GM21576 (cell line): ENCODE measurements around the gene KDM5A.
"Not testable (repeated sequence)": the region's sequence is repeated elsewhere in the genome, so short reads cannot be mapped to it uniquely, and the experiment has no call there.

Experiments
- ATAC-seq: cut with Tn5 transposase; IDR thresholded peaks from one replicate; pipeline ENCODE4 v1.9.1; 2021; ENCODE audit warnings: mild to moderate bottlenecking, moderate library complexity; ENCODE audit not compliant: unreplicated experiment

KDM5A gene

DNA sequence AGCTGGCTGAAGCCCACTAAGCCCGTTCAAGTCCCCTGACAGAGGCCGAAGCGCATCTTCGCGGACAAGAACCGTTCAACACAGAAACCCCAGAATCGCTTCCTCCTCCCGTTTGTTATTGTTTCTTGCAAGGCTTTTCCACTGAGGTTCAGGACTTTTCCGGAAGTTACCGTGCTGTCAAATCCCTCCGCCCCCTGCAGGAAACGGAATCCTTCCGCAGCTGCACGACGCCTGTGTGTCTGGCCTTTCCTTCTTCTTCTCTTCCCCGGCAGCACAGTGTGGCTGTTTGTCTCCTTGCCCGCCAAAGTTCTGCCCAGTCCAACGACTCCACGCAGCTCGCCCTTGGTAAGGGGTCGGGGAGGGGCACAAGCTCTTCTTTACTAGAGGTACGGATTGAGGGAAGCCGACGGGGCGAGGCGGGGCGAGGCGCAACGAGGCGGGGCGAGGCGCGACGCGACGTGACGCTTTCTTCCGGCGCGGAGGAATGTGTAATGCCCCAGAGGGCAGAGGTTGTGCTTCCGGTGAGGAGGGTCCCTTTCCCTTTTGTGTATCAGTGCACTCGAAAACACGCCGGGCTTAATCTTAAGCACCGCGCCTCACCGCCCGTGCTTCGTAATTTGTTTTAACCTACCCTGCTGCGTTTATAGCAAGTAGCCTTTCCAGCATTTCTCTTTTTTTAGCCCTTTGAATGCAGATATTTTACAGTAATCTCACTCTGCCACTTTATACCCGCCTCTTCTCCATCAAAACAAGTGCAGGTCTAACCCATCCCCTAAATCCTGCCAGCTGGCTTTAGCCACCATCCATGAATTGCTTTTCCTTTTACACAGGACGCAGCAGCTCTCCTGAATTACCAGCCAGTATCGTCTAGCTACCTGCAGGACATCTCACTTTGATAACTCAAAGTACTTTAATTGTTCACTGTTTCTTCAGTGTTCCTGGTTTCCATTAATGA, at the start of gene KDM5A:
Gene KDM5A (minus strand): TSS at position 179 of the 955 bp plus-strand sequence. CDS start 229 bp downstream, outside the sequence.
- peak; percentile 92 for ATAC-seq

DNA sequence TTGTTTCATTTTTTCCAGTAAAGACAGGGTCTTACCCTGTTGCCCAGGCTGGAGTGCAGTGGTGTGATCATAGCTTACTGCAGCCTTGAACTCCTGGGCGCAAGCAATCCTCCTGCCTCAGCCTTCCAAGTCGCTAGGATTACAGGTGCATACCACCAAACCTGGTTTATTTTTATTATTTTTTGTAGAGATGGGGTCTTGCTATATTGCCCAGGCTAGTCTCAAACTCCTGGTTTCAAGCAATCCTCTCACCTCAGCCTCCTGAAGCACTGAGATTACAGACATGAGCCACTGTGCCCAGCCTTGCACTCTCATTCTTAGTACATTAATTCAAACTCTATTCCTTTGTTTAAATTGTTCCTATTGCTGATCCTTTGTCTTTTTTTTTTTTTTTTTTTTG, 46.6 kb upstream of the KDM5A start:
- ATAC-seq: not testable (repeated sequence)

DNA sequence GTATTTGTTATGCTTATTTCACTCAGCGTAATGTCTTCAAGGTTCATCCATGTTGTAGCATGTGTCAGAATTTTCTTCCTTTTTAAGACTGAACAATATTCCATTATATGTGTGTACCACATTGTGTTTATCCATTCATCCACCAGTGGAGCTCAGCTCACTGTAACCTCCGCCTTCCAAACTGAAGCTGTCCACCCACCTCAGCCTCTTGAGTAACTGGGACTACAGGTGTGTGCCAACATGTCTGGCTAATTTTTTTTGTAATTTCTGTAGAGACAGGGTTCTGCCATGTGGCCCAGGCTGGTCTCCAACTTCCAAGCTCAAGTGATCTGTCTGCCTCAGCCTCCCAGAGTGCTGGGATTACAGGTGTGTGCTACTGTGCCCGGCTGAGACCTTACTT, 33.4 kb upstream of the KDM5A start:
- ATAC-seq: no peak

DNA sequence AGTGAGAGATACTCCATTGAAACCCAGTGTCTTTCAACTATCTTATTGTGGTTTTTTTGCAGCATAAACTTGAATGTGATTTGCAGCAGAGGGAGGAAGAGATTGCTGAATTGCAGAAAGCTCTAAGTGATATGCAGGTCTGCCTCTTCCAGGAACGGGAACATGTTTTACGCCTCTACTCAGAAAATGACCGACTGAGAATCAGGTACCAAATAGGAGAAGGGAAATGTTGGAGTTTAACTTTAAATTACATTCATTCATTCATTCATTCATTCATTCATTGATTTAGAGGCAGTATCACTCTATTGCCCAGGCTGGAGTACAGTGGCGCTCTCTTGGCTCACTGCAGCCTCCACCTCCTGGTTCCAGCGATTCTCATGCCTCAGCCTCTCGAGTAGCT, 29.3 kb upstream of the KDM5A start:
- ATAC-seq: no peak

DNA sequence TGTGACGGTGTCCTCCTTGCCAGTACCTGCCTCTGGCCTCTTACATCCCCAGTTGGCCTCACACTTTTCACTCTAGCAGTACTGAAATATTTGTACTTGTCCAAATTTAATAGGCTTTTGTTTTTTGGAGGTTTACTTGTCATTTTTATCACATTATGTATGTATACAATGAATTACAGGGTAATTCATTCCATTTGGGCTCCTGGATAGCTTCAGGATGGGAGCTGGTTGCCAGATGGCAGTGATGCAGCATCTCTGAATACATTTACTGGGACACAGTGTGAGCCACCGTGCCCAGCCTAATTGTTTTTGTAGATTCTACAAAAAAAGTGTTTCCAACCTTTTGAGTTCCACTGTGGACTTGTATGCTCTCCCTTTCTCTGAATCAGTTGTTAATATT, 25.7 kb upstream of the KDM5A start:
- ATAC-seq: no peak

DNA sequence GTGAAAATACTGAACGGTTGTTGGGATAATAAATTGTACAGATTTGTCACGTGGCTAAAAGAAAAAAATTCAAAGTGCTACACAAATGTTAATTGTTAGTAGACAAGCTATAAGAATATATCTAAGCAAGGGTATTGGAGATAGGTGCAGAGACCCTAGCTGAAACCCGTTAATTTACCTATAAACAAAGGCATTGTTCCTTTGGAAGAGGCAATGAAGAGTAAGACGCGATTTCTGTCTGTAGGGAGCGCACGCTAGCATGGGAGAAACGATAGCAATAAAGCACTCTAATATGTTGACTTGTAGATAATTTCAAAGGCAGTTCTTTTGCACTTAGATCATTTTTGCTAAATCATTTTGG, 12.9 kb upstream of the KDM5A start:
- ATAC-seq: no peak

DNA sequence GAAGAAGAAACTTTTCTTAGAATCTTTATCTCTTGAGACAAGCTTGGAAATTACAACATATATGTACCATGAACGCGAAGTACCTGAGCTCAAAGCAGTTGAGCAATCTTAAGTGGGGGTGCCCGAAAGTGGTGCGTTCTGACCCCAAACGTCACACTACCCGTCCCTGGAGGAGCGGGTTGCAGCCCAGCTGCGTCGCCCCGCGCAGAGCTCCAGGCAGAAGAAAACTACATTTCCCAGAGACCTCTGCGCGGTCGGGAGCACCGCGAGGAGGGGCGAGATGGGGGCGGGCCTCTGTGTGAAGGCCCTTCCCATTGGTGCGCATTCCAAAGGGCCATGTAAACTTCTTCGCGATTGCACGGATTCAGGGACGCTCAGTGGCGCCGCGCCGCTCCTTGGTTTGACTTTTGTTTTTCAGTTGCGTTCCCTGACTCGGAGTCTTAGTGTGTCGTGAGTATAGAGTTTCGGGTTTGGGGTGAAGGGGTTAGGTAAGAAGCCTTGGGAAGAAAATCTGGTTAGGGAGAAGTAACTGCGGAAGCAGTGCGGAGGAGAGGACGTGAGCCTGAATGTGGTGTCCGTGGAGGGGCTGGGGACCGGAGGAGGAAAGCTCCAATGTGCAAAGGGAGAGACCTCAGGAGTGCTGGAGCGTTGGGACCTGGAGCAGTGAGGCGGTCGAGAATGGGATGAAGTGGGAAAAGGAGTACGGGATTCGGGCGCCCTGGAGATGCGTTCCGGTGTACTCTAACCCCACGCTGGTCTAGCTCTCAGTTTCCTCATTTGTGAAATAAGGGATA, 12.3 kb upstream of the KDM5A start, which contains the start of gene CCDC77:
Gene CCDC77 (plus strand): TSS at position 410 of the 794 bp plus-strand sequence. CDS start 7,740 bp downstream, outside the sequence.
- ATAC-seq: peak; percentile 95

DNA sequence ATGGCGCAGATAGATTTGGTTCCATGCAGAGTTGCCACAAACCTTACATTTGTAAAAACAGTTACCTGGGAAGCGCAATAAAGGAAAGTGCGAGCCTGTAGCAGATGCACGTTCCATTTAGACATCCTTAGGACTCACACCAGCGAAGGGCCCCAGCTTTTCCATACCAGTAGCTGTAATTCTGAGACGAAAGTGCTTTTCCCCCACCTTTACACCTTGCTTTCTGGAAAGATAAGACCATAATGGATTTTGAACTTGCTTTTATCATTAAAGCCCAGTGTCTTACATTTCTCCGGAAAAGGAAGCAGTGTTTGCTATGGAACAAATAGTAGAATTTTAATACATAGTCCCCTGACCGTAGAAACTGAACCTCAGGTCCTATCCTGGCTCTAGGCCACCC, 11.7 kb upstream of the KDM5A start:
- no peak for ATAC-seq

DNA sequence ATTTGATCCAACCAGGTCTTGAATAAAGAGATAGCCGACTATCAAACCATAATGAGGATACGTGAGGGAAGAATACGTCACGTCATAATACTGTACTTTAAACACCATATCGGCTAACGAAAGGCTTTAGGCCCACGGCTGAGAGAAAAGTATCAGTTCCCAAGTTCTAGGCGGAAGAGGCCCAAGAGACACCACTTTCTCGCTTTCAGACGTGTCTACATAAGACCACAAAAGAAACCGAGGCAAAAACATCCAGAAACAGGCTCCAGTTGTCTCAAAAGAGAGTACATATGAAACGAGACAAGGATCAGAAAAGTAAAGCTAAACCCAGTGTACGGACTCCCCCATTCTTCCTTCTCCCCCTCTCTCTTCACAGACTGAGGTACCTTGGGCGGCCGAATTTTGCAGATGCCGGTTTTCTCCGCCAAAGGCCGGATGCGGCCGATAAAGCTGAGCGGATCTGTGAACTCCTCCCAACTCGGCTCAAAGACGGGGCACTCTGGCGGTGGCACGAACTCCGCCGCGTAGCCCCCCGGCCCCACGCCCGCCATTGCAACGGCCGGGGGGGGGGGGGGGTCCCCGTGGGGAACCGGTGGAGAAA, 479 bp downstream of the KDM5A start:
- peak; percentile 12 for ATAC-seq

DNA sequence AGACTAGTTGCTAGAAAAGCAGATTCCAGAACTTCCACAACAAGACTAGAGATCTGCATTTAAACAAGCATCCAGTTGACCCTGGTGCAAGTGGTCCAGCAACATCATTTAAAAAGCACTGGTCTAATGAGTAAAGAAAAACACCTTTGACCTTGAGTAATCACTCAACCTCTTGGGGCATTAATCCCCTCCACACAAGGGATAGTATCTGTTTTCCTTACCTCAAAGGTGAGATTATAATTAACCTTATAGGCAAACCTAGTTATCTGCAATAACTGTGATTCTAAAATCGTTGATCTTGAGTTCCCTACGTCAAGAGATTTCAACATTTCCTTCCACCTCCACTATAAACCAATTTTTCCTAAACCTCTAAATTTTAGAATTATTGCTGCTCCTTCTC, 1.1 kb downstream of the KDM5A start:
- no peak for ATAC-seq

DNA sequence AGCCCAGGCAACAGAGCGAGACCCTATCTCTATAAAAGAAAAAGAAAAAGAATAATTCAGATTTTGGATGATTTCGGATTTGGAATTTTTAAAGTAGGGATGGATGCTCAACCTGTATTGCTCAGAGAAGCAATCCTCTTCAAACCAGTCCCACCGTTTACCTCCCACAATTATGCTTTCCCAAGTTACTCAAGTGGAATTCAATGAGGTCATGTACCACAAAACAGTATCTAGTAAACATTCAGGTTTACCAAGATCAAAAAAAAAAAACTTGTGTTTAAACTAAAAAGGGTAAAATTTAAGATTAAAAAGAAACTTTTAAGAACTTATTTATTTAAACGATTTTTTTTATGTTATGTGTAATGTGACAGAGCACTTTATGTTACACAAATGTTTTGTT, 2.5 kb downstream of the KDM5A start:
- no peak for ATAC-seq

DNA sequence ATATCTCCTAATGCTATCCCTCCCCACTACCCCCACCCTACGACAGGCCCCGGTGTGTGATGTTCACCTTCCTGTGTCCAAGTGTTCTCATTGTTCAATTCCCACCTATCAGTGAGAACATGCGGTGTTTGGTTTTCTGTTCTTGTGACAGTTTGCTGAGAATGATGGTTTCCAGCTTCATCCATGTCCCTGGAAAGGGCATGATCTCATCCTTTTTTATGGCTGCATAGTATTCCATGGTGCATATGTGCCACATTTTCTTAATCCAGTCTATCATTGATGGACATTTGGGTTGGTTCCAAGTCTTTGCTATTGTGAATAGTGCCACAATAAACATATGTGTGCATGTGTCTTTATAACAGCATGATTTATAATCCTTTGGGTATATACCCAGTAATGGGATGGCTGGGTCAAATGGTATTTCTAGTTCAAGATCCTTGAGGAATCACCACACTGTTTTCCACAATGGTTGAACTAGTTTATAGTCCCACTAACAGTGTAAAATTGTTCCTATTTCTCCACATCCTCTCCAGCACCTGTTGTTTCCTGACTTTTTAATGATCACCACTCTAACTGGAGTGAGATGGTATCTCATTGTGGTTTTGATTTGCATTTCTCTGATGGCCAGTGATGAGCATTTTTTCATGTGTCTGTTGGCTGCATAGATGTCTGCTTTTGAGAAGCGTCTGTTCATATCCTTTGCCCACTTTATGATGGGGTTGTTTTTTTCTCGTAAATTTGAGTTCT, 18.2 kb downstream of the KDM5A start:
- ATAC-seq: not testable (repeated sequence)

DNA sequence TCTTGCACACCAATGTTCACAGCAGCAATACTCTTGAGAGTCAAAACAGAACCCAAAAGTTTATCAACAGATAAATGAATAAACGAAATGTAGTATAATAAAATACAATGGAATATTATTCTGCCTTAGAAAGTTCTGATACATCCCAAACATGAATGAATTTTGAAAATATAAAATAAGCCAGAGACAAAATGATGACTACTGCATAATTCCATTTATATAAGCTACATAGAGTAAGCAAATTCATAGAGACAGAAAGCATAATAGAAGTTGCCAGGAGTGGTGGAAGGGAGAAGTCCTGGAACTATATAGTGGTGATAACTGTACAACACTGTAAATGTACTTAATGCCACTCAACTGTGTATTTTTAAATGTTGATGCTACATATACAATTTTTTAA, 21.1 kb downstream of the KDM5A start:
- ATAC-seq: no peak

DNA sequence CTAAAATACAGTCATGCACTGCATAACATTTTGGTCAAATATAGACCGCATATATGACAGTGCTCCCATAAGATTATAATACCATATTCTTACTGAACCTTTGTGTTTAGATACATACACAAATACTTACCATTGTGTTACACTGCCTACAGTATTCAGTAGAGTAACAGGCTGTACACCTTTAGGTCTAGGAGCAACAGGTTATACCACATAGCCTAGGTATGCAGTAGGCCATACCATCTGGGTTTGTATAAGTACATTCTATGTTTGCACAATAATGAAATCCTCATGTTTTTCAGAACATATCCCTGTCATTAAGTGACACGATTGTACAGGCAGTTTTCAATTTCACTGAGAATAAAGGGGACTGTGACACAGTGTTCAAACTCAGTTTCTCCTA, 22.3 kb downstream of the KDM5A start:
- no peak for ATAC-seq

DNA sequence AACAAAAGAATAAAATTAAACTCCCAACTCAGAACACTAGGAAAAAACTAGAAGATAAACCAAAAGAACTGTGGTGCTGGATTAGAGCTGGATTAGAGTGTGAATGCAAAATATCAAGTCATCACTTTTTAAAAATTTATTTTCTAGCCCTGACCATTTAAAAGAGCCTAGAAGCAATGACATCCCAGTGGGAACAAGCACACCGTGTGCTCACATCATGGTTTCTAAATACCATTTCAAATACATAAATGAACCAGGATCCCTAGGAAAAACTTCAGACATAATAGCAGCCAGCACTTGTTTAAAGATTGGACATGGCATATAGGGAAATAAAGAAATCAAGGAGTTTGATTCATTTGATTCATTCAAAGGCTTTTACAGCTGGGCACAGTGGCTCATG, 30.0 kb downstream of the KDM5A start:
- ATAC-seq: no peak

DNA sequence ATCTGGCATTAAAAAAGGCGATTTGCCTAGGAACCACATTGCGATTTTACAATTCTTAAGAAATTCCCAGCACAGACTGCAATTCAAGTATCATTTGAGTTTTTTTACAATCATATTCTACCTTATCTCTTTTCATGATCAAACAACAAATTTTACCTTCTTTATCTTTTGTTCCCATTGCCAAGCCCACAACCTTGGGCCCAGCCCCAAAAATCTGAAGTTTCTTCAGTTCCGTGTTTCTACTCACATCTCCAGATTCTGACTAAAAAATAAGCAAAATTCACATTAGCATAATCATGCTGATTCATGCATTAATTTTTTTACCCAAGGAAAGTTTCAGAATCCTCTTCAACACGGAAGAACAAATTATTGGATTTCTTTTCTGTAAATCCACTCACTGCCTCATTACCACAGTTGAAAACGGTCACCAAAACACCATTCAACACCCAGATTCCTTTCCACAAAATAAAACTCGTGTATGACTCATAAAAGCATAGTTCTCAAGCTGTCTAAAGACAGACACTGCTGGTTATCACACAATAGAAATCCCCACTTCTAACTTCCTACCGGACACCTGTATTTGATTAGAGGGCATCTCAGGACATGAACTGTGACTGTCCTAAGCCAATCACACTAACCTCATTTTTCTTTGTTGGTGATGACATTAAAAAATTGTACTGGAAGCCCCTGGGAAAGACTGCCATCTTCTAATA, 32.7 kb downstream of the KDM5A start:
- ATAC-seq: no peak

DNA sequence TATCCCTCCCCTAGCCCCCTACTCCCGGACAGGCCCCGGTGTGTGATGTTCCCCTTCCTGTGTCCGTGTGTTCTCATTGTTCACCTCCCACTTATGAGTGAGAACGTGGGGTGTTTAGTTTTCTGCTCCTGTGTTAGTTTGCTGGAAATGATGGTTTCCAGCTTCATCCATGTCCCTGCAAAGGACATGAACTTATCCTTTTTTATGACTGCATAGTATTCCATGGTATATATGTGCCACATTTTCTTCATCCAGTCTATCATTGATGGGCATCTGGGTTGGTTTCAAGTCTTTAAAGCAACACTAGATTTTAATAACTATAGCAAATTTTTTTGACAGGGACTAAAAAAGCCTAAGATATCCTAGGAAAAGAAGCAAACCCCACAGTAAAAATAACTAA, 37.9 kb downstream of the KDM5A start:
- ATAC-seq: not testable (repeated sequence)

DNA sequence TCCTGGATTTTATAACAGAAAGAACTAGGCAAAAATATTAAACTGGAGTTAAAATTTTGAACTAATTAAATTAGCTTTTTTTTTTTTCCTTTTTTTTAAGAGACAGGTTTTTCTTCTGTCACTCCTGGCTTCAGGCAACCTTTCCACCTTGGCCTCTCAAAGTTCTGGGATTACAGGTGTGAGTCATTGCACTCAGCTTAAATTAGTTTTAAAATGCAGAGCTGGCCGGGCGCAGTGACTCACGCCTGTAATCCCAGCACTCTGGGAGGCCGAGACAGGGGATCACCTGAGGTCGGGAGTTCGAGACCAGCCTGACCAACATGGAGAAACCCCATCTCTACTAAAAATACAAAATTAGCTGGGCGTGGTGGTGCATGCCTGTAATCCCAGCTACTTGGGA, 39.5 kb downstream of the KDM5A start:
- not testable (repeated sequence) for ATAC-seq

DNA sequence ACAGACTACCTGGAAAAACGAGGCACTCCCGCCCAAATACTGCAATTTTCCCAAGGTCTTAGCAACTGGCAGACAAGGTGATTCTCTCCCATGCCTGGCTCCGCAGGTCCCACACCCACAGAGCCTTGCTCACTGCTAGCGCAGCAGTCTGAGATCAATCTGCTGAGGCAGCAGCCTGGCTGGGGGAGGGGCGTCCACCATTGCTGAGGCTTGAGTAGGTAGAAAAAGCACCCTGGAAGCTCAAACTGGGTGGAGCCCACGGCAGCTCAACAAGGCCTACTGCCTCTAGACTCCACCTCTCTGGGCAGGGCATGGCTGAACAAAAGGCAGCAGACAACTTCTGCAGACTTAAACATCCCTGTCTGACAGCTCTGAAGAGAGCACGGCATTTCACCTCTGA, 46.1 kb downstream of the KDM5A start:
- ATAC-seq: not testable (repeated sequence)

DNA sequence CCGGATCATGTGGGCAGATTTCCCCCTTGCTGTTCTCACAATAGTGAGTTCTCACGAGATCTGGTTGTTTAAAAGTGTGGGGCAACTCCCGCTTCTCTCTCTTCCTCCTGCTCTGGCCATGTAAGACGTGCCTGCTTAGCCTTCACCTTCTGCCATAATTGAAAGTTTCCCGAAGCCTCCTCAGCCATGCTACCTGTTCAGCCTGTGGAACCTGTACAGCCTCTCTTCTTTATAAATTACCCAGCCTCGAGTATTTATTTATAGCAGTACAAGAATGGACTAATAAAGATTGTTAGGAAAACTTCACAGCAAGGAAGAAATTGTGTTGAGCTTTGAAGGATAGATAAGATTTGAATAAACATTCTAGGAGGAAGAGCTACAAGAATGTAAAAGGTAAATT, 52.1 kb downstream of the KDM5A start:
- ATAC-seq: no peak
